GM23338 (cell line): ENCODE measurements around the gene WT1. TPM values are rescaled to one million over a fixed set of nuclear protein-coding genes. Genes with fewer than 3 reads are reported as not detected.

Experiments
- ATAC-seq: fragments of 200-7000 bp; cut with Tn5 transposase; 3 replicates; pipeline ENCODE4 v1.9.1; 2020
- DNase-seq: peaks from one replicate; pipeline ENCODE4 v3.0.0-alpha.2; 2015; ENCODE audit warnings: low spot score
- H2AFZ ChIP-seq: fragments of 200-600 bp; sonication (generic); 2 replicates; pipeline ENCODE4 v1.8.0; 2016; ENCODE audit warnings: antibody characterized with exemption, mild to moderate bottlenecking, moderate library complexity
- H3F3A ChIP-seq: fragments of 200-600 bp; sonication (generic); replicated peaks from 2 replicates; pipeline ENCODE4 v1.8.0; 2017; ENCODE audit warnings: antibody characterized with exemption, mixed run types, low read depth
- H3K27ac ChIP-seq: fragments of 200-600 bp; sonication (generic); 2 replicates; pipeline ENCODE4 v1.6.1; 2016; ENCODE audit warnings: low read depth
- H3K27me3 ChIP-seq: fragments of 200-600 bp; sonication (generic); 2 replicates; pipeline ENCODE4 v1.8.0; 2016; ENCODE audit warnings: mild to moderate bottlenecking, mixed run types, moderate library complexity; ENCODE audit not compliant: insufficient read depth
- H3K36me3 ChIP-seq: fragments of 200-600 bp; sonication (generic); 2 replicates; pipeline ENCODE4 v1.8.0; 2016; ENCODE audit warnings: mild to moderate bottlenecking; ENCODE audit not compliant: insufficient read depth
- H3K4me1 ChIP-seq: fragments of 200-600 bp; sonication (generic); 2 replicates; pipeline ENCODE4 v1.8.0; 2016; ENCODE audit warnings: mild to moderate bottlenecking, moderate library complexity; ENCODE audit not compliant: insufficient read depth
- H3K4me2 ChIP-seq: fragments of 200-600 bp; sonication (generic); 2 replicates; pipeline ENCODE4 v1.7.1; 2017; ENCODE audit warnings: mixed run types
- H3K4me3 ChIP-seq: fragments of 200-600 bp; sonication (generic); 2 replicates; pipeline ENCODE4 v1.6.1; 2016; ENCODE audit warnings: mixed run types
- H3K79me2 ChIP-seq: fragments of 200-600 bp; sonication (generic); replicated peaks from 2 replicates; pipeline ENCODE4 v1.8.0; 2017; ENCODE audit warnings: mild to moderate bottlenecking; ENCODE audit not compliant: insufficient read depth
- H3K9me2 ChIP-seq: fragments of 200-600 bp; sonication (generic); 2 replicates; pipeline ENCODE4 v1.8.0; 2017; ENCODE audit not compliant: insufficient read depth
- H4K20me1 ChIP-seq: fragments of 200-600 bp; sonication (generic); replicated peaks from 2 replicates; pipeline ENCODE4 v1.8.0; 2017; ENCODE audit warnings: mild to moderate bottlenecking; ENCODE audit not compliant: insufficient read depth
- H3K27ac Mint-ChIP-seq: 2 replicates; pipeline ENCODE4 v1.8.0; 2020; ENCODE audit warnings: inconsistent platforms, mild to moderate bottlenecking, moderate library complexity, mixed read lengths
- H3K27me3 Mint-ChIP-seq: 3 replicates; pipeline ENCODE4 v1.8.0; 2022; ENCODE audit warnings: low read depth, mild to moderate bottlenecking, moderate library complexity, mixed read lengths, inconsistent platforms; ENCODE audit not compliant: insufficient read depth, poor library complexity
- H3K36me3 Mint-ChIP-seq: 3 replicates; pipeline ENCODE4 v1.8.0; 2021; ENCODE audit warnings: low read depth, mild to moderate bottlenecking, inconsistent platforms, moderate library complexity, mixed read lengths
- H3K4me1 Mint-ChIP-seq: 3 replicates; pipeline ENCODE4 v1.8.0; 2020; ENCODE audit warnings: mild to moderate bottlenecking, inconsistent platforms, mixed read lengths
- H3K4me3 Mint-ChIP-seq: 3 replicates; pipeline ENCODE4 v1.8.0; 2021; ENCODE audit warnings: moderate library complexity, mild to moderate bottlenecking, inconsistent platforms, mixed read lengths
- H3K9me3 Mint-ChIP-seq: 3 replicates; pipeline ENCODE4 v1.8.0; 2020; ENCODE audit warnings: moderate library complexity, mild to moderate bottlenecking, inconsistent platforms, mixed read lengths
- CREB1 ChIP-seq: fragments of 250-450 bp; sonication (Bioruptor Pico); IDR thresholded peaks from 2 replicates; pipeline ENCODE4 v1.5.0; 2020; ENCODE audit warnings: low read depth, mild to moderate bottlenecking, moderate library complexity
- JUNB ChIP-seq: IDR thresholded peaks from one replicate; pipeline ENCODE4 v1.6.1; 2016; ENCODE audit warnings: antibody characterized with exemption; ENCODE audit not compliant: unreplicated experiment
- NANOG ChIP-seq: IDR thresholded peaks from 2 replicates; pipeline ENCODE4 v1.6.1; 2016; ENCODE audit warnings: antibody characterized with exemption, borderline replicate concordance
- REST ChIP-seq: IDR thresholded peaks from one replicate; pipeline ENCODE4 v1.6.1; 2018; ENCODE audit warnings: antibody characterized with exemption; ENCODE audit not compliant: unreplicated experiment
- ZNF462 ChIP-seq: fragments of 250-450 bp; sonication (Bioruptor Pico); IDR thresholded peaks from 2 replicates; pipeline ENCODE4 v1.5.0; 2020; ENCODE audit warnings: mild to moderate bottlenecking, moderate library complexity
- polyA plus RNA-seq: library from polyadenylated mRNA; unstranded; fragments of >200 nt; fragmentation: Nextera tagmentation; extraction: Ambion mirVana; gene quantifications from 2 replicates; pipeline ENCODE4 v1.2.1, GENCODE V29; 2016
- total RNA-seq: library from RNA; depleted of rRNA; stranded (reverse); fragments of >200 nt; shearing (Covaris generic); gene quantifications from 2 replicates; pipeline ENCODE4 v1.2.3, GENCODE V29; 2014
- TF ChIP-seq, protein P1 (sequence below), 2 experiments: fragments of 200-600 bp in 1 of 2; sonication (generic) in 1 of 2; conservative IDR thresholded peaks; 2 replicates each; pipeline versions ENCODE4 v1.5.1 to v1.6.1; 2016 to 2017; ENCODE audit warnings: antibody characterized with exemption in 2 of 2, low read depth in 2 of 2, mild to moderate bottlenecking in 2 of 2, moderate library complexity in 1 of 2

WT1 gene
- total and polyA plus RNA-seq, 2 experiments from 2014 or later = 0.21 TPM; not detected in 1

DNA sequence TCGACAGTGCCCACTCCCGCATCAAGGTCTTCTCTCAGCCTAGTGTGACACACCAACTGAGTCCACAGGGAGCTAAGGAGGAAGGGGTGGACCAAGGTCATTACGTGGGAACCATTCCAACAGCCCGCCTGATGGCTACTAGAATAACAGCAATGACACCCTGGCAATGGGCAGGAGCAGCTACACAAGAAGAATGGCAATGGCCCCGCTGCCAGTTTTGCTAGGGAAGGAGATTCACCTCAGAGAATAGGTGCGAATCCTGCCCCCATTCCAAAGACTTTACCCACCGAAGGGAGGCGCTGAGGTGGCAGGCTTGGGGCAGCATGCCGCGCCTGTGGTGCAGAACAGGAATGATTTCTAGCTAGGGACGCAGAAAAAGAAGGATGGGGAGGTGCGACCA lies 9.1 kb downstream of the WT1 start:
- H3K36me3 Mint-ChIP-seq = peaks cover 3% of the 10 kb centered on the region; the same call in 1 of the 3 replicates
- Histone ChIP-seq H2AFZ (peak overlapping the region; percentile 88; the same call in 1 of the 2 replicates), H3K4me2 (peak overlapping the region; percentile 91), H3K79me2 (no peaks in the 10 kb centered on the region), H4K20me1 (peaks cover 7% of the 10 kb centered on the region), H3K36me3 (no peaks in the 10 kb centered on the region), H3K27ac (no peak overlapping the region), H3K27me3 (peaks cover 94% of the 10 kb centered on the region), H3K9me2 (no peaks in the 10 kb centered on the region), H3K4me3 (peak overlapping the region; percentile 62), H3F3A (peaks cover 4% of the 10 kb centered on the region; the same call in 1 of the 2 replicates), H3K4me1 (peaks cover 46% of the 10 kb centered on the region)
- H3K27me3 Mint-ChIP-seq = peaks cover 75% of the 10 kb centered on the region
- peaks cover 6% of the 10 kb centered on the region; the same call in 2 of the 3 replicates for H3K9me3 Mint-ChIP-seq
- 0 out of 3 replicates have a peak, but pooled peaks have one; percentile 2 for ATAC-seq
- H3K4me1 Mint-ChIP-seq = peaks cover 39% of the 10 kb centered on the region
- no peak overlapping the region for H3K27ac Mint-ChIP-seq
- peak; percentile 38 for DNase-seq
- TF ChIP-seq ZNF462 (CRISPR knock-in tag) = no peak
- TF ChIP-seq, protein P1, sequence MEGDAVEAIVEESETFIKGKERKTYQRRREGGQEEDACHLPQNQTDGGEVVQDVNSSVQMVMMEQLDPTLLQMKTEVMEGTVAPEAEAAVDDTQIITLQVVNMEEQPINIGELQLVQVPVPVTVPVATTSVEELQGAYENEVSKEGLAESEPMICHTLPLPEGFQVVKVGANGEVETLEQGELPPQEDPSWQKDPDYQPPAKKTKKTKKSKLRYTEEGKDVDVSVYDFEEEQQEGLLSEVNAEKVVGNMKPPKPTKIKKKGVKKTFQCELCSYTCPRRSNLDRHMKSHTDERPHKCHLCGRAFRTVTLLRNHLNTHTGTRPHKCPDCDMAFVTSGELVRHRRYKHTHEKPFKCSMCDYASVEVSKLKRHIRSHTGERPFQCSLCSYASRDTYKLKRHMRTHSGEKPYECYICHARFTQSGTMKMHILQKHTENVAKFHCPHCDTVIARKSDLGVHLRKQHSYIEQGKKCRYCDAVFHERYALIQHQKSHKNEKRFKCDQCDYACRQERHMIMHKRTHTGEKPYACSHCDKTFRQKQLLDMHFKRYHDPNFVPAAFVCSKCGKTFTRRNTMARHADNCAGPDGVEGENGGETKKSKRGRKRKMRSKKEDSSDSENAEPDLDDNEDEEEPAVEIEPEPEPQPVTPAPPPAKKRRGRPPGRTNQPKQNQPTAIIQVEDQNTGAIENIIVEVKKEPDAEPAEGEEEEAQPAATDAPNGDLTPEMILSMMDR (conservative IDR thresholded peaks at IDR 0.05; ENCODE audit: low read depth in 2 of 2) = peak; percentile 34 to 50
- peak overlapping the region; percentile 73 for H3K4me3 Mint-ChIP-seq

DNA sequence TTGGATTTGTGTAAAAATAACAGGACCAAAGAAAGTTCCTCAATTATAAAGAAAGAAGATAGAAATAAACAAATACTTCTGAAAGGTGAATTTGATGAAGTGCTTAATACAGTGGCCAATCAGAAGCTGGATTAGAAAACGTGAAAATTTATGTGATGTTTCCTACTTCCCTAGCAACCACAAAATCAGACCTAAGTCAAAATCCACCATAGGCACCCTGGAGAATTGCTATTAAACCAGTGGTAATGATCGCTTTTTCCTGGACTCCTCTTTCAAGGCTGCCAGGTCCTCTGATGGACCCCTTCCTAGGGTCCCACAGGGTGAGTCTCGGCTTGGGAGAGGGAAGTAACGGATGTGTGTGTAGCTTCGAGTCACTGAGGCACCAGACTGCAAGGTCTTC lies 9.6 kb downstream of the WT1 start:
- Histone ChIP-seq H3F3A (peaks cover 4% of the 10 kb centered on the region; the same call in 1 of the 2 replicates), H3K4me2 (peak overlapping the region; percentile 91), H3K27me3 (peaks cover 89% of the 10 kb centered on the region), H3K4me1 (peaks cover 50% of the 10 kb centered on the region), H3K27ac (no peak overlapping the region), H3K79me2 (no peaks in the 10 kb centered on the region), H2AFZ (no peak overlapping the region), H3K4me3 (peak overlapping the region; percentile 62; the same call in 1 of the 2 replicates), H3K36me3 (no peaks in the 10 kb centered on the region), H3K9me2 (no peaks in the 10 kb centered on the region), H4K20me1 (peaks cover 7% of the 10 kb centered on the region)
- H3K27ac Mint-ChIP-seq = no peak overlapping the region
- peaks cover 71% of the 10 kb centered on the region for H3K27me3 Mint-ChIP-seq
- H3K36me3 Mint-ChIP-seq = peaks cover 3% of the 10 kb centered on the region; the same call in 1 of the 3 replicates
- ATAC-seq (no peak), DNase-seq (no peak)
- H3K4me3 Mint-ChIP-seq = peak overlapping the region; percentile 73; the same call in 1 of the 3 replicates
- H3K4me1 Mint-ChIP-seq = peaks cover 43% of the 10 kb centered on the region
- peaks cover 6% of the 10 kb centered on the region; the same call in 2 of the 3 replicates for H3K9me3 Mint-ChIP-seq
- TF ChIP-seq, protein P1 (conservative IDR thresholded peaks at IDR 0.05; ENCODE audit: low read depth in 2 of 2) = no peak
- TF ChIP-seq CREB1 (no peak), REST (no peak), JUNB (no peak), NANOG (no peak)
